ENCODE data around the gene SORT1.

GRCh38 chr1:109270623-109271317 is 126.9 kb downstream of the SORT1 start:
- TF ChIP-seq PATZ1 (CRISPR knock-in tag; IDR thresholded peaks at IDR 0.05; ENCODE audit: borderline replicate concordance) (no peak), CREB5 (CRISPR knock-in tag; IDR thresholded peaks at IDR 0.05; ENCODE audit: low read depth) (no peak), ARNTL (CRISPR knock-in tag; IDR thresholded peaks at IDR 0.05; ENCODE audit: borderline replicate concordance, low read depth) (no peak), BACH2 (CRISPR knock-in tag; IDR thresholded peaks at IDR 0.05; ENCODE audit: borderline replicate concordance) (no peak), OSR1 (CRISPR knock-in tag; IDR thresholded peaks at IDR 0.05) (no peak), SNAI2 (CRISPR knock-in tag; IDR thresholded peaks at IDR 0.05) (no peak), RARB (CRISPR knock-in tag; IDR thresholded peaks at IDR 0.05) (no peak), ZNF8 (CRISPR knock-in tag; IDR thresholded peaks at IDR 0.05) (no peak), ZC3H10 (CRISPR knock-in tag; IDR thresholded peaks at IDR 0.05) (no peak), TSHZ2 (CRISPR knock-in tag; IDR thresholded peaks at IDR 0.05) (no peak)

Measured in SK-N-SH treated with all-trans-retinoic acid at 6 μM for 48 hours (cell line).